NCI-H2196 (cell line): ENCODE results near the gene DNAJB6.

Experiments used
- DNase-seq: peaks from one replicate; lab custom pipeline; 2025; ENCODE audit not compliant: unreplicated experiment; lab: John Stamatoyannopoulos, UW

The DNAJB6 gene

DNA sequence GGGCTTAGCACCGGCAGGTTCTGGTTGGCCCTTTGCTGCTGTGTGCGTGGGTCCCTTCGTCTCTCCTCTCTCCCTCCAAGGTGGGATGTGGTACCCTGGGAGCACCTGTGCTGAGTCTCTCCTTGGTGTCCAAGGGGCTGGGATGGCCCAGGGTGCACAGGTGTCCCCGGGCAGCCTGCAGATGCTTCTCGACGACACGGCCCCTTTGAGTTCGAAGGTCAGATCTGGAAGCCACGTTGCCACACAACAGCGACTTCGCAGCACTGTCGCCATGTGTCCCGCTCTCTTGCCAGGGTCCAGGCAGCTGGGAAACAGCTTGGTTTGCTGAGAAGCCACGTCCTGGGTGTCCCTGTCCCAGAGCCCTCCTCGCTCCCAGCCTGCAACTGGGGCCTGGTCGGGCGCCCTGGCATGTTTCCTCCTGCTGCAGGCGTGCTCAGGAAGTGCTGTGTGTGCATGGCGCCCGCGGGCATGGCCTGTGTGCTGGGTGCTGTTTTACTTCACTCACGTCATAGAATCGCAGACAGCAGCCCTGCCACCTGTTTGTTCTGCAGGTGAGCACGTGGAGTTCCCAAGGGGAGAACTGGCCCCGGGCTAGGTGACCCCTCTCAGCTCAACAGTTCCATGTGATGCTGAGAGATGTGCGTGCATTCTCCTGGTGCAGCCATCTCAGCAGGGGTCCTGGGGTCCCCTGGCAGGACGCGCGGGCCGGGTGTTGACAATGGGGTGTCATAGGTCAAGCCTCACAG is 70.9 kb downstream of the DNAJB6 start:
- no peak for DNase-seq

DNA sequence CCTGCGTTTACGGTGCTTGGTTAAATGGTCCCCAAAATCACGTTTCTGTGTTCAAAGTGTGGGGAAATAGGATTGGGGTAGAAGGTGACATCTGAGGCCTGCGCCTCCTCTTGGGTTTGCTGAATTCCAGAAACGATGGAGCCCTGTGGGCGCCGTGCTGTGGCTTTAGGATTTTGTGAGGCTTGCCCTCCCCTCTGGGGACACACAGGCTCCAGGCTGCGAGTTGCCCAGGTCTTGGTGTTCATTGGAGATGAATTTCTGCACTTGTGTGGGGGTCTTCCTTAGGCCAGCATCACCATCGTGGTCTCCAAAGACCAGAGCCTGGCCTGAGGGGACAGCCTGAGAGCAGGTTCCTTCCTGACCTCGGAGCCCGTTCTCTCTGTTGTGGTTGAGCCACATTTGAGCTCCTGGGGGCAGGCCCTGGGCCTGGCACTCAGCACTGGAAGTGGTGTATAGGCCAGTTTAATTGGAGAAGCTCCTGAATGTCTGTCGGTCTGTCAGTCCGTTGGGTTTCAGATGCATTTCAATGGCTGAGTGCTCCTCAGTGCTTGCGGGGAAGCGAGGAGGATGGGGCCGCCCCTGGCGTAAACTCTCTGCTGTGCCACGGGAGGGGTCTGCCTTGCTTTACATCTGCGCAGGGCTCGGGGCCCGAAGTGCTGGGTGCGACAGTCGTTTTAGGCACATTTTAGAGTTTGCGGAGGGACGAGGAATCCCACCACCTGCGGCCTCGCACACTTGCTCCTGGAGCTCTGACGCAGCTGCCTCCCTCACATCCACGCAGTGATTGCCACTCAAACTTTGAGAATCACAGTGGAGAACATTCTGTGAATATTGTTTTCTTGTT is 71.7 kb downstream of the DNAJB6 start:
- no peak for DNase-seq

- no peak for DNase-seq
Observed at GRCh38 chr7:157409149-157409752, 72.4 kb downstream of the DNAJB6 start.

DNA sequence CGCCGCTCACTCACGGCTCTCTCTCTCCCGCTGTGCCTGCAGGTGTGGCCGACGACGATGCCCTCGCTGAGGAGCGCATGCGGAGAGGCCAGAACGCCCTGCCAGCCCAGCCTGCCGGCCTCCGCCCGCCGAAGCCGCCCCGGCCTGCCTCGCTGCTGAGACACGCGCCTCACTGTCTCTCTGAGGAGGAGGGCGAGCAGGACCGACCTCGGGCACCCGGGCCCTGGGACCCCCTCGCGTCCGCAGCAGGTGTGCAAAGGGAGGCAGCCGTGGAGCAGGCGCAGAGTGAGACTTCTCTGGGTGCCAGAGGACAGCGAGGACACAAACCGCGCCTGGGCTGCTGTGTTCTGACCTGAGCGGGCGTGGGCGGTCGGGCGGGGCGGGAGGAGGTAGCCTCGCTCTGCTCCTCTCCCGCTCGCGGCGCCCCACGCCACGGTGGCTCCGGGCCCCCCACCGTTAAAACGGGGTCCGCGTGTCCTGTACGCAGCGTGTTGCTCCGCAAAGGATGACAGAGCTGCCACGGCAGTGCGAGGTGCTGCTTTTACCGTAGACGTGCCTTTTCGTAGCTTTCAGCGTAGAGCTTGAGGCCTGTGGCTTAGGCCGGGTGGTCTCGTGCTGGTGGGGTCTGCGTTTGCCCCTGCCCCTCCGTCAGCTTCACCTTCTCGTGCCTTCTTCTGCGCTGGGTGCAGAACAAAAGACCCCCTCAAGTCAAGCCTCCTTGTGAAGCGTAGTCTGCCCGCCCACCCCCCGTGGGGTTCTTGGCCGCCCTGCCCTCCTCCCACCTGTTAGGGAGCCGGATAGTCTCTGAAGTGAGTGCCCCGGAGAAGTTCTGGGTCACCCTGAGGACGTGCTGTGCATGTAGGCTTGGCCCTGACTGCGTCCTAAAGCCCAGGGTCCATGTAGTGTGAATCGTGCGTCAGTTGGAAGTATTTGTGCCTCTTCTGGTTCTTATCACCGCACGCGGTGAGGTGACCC is 73.2 kb downstream of the DNAJB6 start:
- no peak for DNase-seq

- DNase-seq, result no peak
Observed at GRCh38 chr7:157410831-157411556, 74.2 kb downstream of the DNAJB6 start.

GRCh38 chr7:157411580-157411979 is 74.8 kb downstream of the DNAJB6 start:
- no peak for DNase-seq

DNA sequence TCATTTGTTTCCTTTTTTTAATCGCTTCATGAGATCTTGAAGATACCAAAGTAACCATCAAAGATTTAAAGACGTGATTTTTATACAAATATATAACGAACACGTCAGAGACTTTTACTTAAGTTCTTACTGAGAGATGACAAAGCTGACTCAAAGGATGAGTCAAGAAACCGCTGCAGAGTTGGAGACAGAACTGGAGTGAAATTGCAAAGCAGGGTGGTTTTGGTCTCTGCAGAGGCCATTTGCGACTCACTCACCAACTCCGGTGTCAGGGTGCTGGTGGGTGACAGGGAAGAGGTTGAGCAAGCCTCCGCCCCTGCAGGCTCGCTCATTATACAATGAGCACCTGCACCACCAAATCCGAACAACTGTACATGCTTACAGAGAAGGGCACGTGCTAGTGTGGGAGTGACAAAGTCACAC is 75.2 kb downstream of the DNAJB6 start:
- no peak for DNase-seq

GRCh38 chr7:157412491-157413180 is 75.8 kb downstream of the DNAJB6 start:
- DNase-seq, result no peak

GRCh38 chr7:157413881-157414701 is 77.3 kb downstream of the DNAJB6 start:
- DNase-seq, result no peak

DNA sequence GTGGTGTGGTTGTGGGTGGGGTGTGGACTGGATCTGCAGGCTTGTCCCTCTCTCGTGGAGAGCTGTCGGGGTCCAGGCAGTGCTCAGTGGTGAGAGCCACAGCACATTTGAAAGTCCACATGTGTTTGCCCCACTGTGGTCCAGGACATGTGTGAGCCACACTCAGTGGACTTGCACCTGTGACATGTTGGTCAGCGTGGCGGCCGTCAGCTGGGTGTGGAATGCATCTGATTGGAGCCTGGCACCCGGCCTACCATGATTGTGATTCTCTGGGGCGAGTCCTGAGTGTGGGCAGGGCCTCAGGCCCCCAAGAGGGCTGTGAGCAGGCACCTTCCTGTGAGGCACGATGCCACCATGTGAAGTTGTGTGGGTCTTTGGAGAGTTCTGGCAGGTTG is 77.9 kb downstream of the DNAJB6 start:
- DNase-seq, result no peak

GRCh38 chr7:157415486-157415885 is 78.7 kb downstream of the DNAJB6 start:
- DNase-seq, result no peak

GRCh38 chr7:157416011-157416410 is 79.2 kb downstream of the DNAJB6 start:
- DNase-seq, result no peak

DNA sequence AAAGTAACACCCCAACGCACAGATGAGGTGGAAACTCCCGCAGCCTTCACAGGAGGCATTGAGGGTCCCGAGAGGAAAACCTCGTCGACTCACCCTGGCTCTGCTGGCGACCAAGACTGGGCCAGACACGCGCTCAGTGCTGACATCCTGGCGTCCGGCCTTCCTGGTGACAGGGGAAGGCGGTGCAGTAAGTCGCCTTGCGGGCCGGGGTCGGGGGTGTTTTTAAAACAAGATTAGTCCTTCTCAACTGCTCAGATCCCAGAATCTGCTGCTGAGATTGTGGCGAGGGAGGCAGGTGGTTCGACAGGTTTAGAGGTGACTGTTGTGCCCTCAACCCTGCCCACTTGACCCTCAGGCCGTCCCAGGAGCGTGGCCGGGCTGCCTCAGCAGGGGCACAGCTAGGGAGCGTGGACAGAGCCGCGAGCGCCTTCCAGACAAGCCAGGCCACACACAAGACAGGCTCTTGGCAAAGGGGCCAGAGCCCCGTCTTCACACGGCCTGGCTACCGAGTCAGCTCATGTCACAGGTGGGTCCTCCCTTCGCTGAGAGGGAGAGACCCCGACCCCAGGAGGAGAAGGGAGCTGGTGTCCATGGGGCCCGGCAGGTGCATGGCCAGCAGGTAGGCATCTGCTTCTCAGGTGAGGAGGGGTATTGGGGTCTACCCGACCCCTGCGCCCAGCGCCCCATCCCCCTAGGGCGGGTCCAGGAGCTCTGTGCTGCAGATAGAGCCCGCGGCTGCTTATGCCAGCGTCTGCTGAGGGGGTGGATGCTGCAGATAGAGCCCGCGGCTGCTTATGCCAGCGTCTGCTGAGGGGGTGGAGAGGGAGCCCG is 81.6 kb downstream of the DNAJB6 start:
- no peak for DNase-seq

GRCh38 chr7:157419035-157419293 is 82.2 kb downstream of the DNAJB6 start:
- DNase-seq, result no peak

DNA sequence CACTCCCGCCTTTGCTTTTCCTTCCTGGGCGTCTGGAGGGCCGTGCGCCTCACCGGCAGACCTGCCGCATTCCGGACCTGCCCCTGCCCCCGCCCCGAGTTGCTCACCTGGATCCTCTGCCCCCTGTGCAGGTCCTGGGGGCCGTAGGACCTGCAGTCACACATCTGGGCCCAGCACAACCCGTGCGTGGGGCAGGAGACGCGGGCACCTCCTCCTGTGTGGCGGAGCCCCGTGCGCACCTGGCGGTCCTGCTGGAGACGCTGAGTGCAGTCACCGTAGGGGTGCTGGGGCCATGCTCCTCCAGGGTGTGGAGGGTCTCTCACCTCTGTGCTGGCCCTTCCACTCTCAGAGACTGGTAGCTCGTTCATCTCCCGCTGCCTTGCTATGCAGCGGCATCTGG is 85.5 kb downstream of the DNAJB6 start:
- DNase-seq, result no peak

DNA sequence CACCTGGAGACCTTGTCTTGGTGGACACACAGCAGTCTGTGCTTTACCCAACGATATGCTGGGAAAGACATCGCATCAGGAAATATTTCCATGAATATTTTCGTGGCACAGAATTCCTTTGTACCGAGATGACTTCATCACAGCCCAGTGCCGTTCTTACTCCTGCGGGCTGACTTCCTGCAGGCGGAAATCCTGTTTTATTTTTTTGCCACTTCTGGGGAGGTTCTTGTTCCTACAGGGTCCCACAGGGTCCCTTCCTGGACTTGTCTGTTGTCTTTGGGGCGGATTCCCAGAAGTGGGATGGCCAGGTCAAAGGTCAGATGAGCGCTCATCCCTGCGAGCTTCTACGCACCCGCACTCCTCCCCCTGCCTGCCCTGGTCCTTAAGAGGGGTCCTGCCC is 86.5 kb downstream of the DNAJB6 start:
- no peak for DNase-seq

DNA sequence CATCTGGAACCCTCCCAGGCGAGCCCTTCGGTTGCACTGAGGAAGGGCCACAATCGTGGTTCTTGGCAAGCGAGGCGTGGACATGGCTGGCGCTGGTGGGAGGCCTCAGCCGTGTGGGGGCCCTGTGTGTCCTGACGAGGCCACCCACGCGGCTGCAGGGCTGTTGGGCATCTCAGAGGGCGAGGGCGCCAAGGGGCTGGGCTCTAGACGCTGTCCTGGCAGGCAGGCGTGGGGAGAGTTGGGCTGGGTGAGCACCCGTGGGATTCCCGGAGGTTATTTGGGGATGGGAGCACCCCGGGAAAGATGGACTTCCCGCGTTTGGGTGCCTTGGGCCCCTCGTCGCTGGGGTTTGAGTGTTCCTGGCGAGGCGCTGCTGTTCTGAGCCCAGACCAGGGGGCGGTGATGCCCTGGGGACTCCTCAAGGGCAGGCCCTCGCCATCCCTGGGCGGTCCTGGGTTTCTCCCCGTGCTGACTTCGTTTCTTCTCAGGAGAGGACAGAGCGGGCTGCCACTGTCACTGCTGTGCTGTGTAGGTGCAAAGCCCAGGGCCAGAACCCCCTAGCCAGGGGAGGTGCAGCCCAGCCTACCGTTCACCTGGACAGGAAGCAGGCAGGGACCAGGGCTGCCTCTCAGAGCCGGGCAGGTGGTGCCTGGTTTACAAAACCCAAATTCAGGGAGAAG is 87.2 kb downstream of the DNAJB6 start:
- DNase-seq, result no peak
